Heart left ventricle (tissue), 13 donors: ENCODE measurements around the gene TPTE.
"Not testable (repeated sequence)": the region's sequence is repeated elsewhere in the genome, so short reads cannot be mapped to it uniquely, and the experiment has no call there.

ENCODE experiments used
- POLR2A ChIP-seq, 2 donors: fragments of 450-650 bp; IDR thresholded peaks; one replicate each; pipeline ENCODE4 v1.6.1; 2017; ENCODE audit warnings: antibody characterized with exemption in 2 of 2, mild to moderate bottlenecking in 2 of 2, moderate library complexity in 2 of 2
- TF ChIP-seq, protein P1 (sequence below), 12 donors: fragments of 200-600 bp; sonication (generic) in 4 of 12; IDR thresholded peaks; one replicate each; pipeline versions ENCODE4 v1.5.0 to v1.8.0; 2018 to 2022; ENCODE audit warnings: antibody characterized with exemption in 12 of 12, mild to moderate bottlenecking in 5 of 12
- donor health status: ischemic (EF 13 %, LVEDD 7.1; RV severe dilation, severe dysfunction).
- donor health status: DM: no; HTN: yes; CAD: no.
- donor health status: DM: no; HTN: no; CAD: no.
- donor health status: ischemic (EF 25% LVEDD 6.9; RV normal size, moderate dysfunction).
- donor health status: ischemic (EF 25% LVEDD 5.7; RV mildly dilated, moderate dysfunction).
- donor health status: ischemic (EF 35%, LVEDD 5.7; RV mildly dilated, moderate dysfunction).
- donor health status: nonischemic (EF 11% LVEDD 7.7; RV severe dilation, severe dysfunction).
- donor health status: DM: yes; HTN: yes; CAD: no.
- donor health status: PGD.
- donor health status: ischemic (EF 29% LVEDD 5.4; RV normal size, mild dysfunction).
- donor health status: nonischemic (EF 23%, LVEDD 6.1; RV moderate dilation, normal function).

DNA sequence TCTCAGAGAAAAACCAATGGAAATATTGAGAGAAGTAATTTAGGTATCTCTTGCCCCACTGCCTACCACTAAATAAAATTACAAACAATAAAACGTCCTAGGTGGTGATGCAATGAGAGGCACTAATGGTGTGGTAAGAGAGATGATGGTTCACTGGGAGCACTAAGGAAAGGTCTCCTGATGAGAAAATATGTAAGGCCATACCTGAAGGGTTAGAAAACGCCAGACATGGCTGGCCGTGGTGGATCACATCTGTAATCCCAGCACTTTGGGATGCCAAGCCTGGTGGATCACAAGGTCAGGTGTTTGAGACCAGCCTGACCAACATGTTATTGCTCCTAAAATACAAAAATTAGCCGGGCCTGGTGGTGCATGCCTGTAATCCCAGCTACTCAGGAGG, 41.5 kb upstream of the TPTE start:
- TF ChIP-seq, protein P1, sequence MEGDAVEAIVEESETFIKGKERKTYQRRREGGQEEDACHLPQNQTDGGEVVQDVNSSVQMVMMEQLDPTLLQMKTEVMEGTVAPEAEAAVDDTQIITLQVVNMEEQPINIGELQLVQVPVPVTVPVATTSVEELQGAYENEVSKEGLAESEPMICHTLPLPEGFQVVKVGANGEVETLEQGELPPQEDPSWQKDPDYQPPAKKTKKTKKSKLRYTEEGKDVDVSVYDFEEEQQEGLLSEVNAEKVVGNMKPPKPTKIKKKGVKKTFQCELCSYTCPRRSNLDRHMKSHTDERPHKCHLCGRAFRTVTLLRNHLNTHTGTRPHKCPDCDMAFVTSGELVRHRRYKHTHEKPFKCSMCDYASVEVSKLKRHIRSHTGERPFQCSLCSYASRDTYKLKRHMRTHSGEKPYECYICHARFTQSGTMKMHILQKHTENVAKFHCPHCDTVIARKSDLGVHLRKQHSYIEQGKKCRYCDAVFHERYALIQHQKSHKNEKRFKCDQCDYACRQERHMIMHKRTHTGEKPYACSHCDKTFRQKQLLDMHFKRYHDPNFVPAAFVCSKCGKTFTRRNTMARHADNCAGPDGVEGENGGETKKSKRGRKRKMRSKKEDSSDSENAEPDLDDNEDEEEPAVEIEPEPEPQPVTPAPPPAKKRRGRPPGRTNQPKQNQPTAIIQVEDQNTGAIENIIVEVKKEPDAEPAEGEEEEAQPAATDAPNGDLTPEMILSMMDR (IDR thresholded peaks at IDR 0.05), result not testable (repeated sequence)
- not testable (repeated sequence) for TF ChIP-seq POLR2A (IDR thresholded peaks at IDR 0.05)
